IMR-90 (cell line): ENCODE data around the gene TXNDC15. TPM values are rescaled to one million over a fixed set of nuclear protein-coding genes. Genes with fewer than 3 reads are reported as not detected.
A peak's percentile ranks its signal among the peaks of the same experiment; 100 is the strongest.

Source experiments
- ATAC-seq: fragments of 200-7000 bp; cut with Tn5 transposase; 2 replicates; pipeline ENCODE4 v1.9.1; 2020; ENCODE audit warnings: low read depth, mild to moderate bottlenecking, moderate library complexity
- BruUV-seq: library from RNA; stranded (reverse); fragments of 400-500 nt; replicated peaks from 2 replicates; lab custom pipeline; 2021; lab: Mats Ljungman, UMichigan
- CTCF ChIA-PET: fragments of 300-600 bp; formaldehyde crosslinking; extraction: SDS; loops from one replicate; lab custom pipeline; 2021; ENCODE audit warnings: antibody characterized with exemption; lab: Yijun Ruan, JAX
- POLR2A ChIA-PET: fragments of 300-600 bp; sonication (Branson Sonifier 250); formaldehyde crosslinking; loops from one replicate; lab custom pipeline; 2022; ENCODE audit warnings: antibody characterized with exemption; ENCODE audit not compliant: unreplicated experiment; lab: Charles Lee
- DNase-seq: peaks from one replicate; pipeline ENCODE4 v3.0.0; 2013
- H2AFZ ChIP-seq: replicated peaks from 2 replicates; pipeline ENCODE3; 2013; ENCODE audit warnings: low read length, mild to moderate bottlenecking; ENCODE audit not compliant: poor library complexity
- H2AK5ac ChIP-seq: 2 replicates; pipeline ENCODE4 v1.6.1; 2013; ENCODE audit warnings: low read depth, low read length, inconsistent platforms
- H2AK9ac ChIP-seq: replicated peaks from 2 replicates; pipeline ENCODE3; 2013; ENCODE audit warnings: mild to moderate bottlenecking, low read depth, low read length, moderate library complexity; ENCODE audit not compliant: poor library complexity
- H2BK120ac ChIP-seq: 2 replicates; pipeline ENCODE4 v1.6.1; 2013; ENCODE audit warnings: low read depth, low read length, inconsistent platforms
- H2BK15ac ChIP-seq: 3 replicates; pipeline ENCODE4 v1.6.1; 2013; ENCODE audit warnings: low read depth, low read length, inconsistent platforms
- H2BK20ac ChIP-seq: 2 replicates; pipeline ENCODE4 v1.6.1; 2013; ENCODE audit warnings: low read depth, mild to moderate bottlenecking, inconsistent platforms, low read length, moderate library complexity
- H2BK5ac ChIP-seq: 2 replicates; pipeline ENCODE4 v1.6.1; 2013; ENCODE audit warnings: mild to moderate bottlenecking, low read depth, low read length, inconsistent platforms; ENCODE audit not compliant: poor library complexity, severe bottlenecking
- H3K14ac ChIP-seq: replicated peaks from 2 replicates; pipeline ENCODE4 v1.6.1; 2013; ENCODE audit warnings: low read depth, low read length, inconsistent platforms
- H3K18ac ChIP-seq: 2 replicates; pipeline ENCODE4 v1.6.1; 2013; ENCODE audit warnings: low read depth, low read length, control low read depth
- H3K23ac ChIP-seq: 2 replicates; pipeline ENCODE4 v1.6.1; 2013; ENCODE audit warnings: low read depth, low read length, inconsistent platforms
- H3K27ac ChIP-seq: 2 replicates; pipeline ENCODE4 v1.5.1; 2013; ENCODE audit warnings: mild to moderate bottlenecking, control low read depth, low read length; ENCODE audit not compliant: insufficient read depth
- H3K27me3 ChIP-seq: 2 replicates; pipeline ENCODE4 v1.6.1; 2013; ENCODE audit warnings: low read length; ENCODE audit not compliant: control insufficient read depth, insufficient read depth
- H3K36me3 ChIP-seq: 2 replicates; pipeline ENCODE4 v1.6.1; 2013; ENCODE audit warnings: low read length, mixed read lengths; ENCODE audit not compliant: control insufficient read depth, insufficient read depth
- H3K4ac ChIP-seq: 2 replicates; pipeline ENCODE4 v1.6.1; 2013; ENCODE audit warnings: low read depth, low read length, inconsistent platforms
- H3K4me1 ChIP-seq: 2 replicates; pipeline ENCODE4 v1.6.1; 2013; ENCODE audit warnings: low read length, mixed read lengths; ENCODE audit not compliant: control insufficient read depth, insufficient read depth
- H3K4me2 ChIP-seq: 2 replicates; pipeline ENCODE4 v1.6.1; 2013; ENCODE audit warnings: low read depth, mild to moderate bottlenecking, control low read depth, low read length, moderate library complexity
- H3K4me3 ChIP-seq: 2 replicates; pipeline ENCODE4 v1.5.1; 2013; ENCODE audit warnings: low read depth, mild to moderate bottlenecking, control low read depth, low read length, moderate library complexity; ENCODE audit not compliant: insufficient read depth
- H3K56ac ChIP-seq: 2 replicates; pipeline ENCODE4 v1.6.1; 2013; ENCODE audit warnings: low read length, inconsistent platforms; ENCODE audit not compliant: insufficient read depth; ENCODE audit errors: extremely low read depth
- H3K79me1 ChIP-seq, 2 experiments: 2 replicates each; pipeline ENCODE4 v1.6.1; 2013; ENCODE audit warnings: low read length in 2 of 2, inconsistent platforms in 1 of 2, low read depth in 1 of 2
- H3K9ac ChIP-seq: 2 replicates; pipeline ENCODE4 v1.6.1; 2013; ENCODE audit warnings: low read depth, low read length, control low read depth
- H3K9me1 ChIP-seq: 2 replicates; pipeline ENCODE4 v1.6.1; 2013; ENCODE audit warnings: low read length, inconsistent platforms; ENCODE audit not compliant: insufficient read depth
- H3K9me3 ChIP-seq: 2 replicates; pipeline ENCODE4 v1.6.1; 2013; ENCODE audit warnings: low read length; ENCODE audit not compliant: control insufficient read depth, insufficient read depth
- H4K20me1 ChIP-seq: 2 replicates; pipeline ENCODE4 v1.6.1; 2013; ENCODE audit warnings: low read length, inconsistent platforms; ENCODE audit not compliant: insufficient read depth
- H4K5ac ChIP-seq: 2 replicates; pipeline ENCODE4 v1.6.1; 2013; ENCODE audit warnings: mild to moderate bottlenecking, low read depth, low read length, control low read depth
- H4K8ac ChIP-seq, 2 experiments: 2 replicates each; pipeline ENCODE4 v1.6.1; 2013; ENCODE audit warnings: low read depth in 2 of 2, low read length in 2 of 2, control low read depth in 1 of 2, inconsistent platforms in 1 of 2
- H4K91ac ChIP-seq: 2 replicates; pipeline ENCODE4 v1.6.1; 2013; ENCODE audit warnings: low read depth, low read length, inconsistent platforms; ENCODE audit not compliant: insufficient read depth
- BHLHE40 ChIP-seq: fragments of 150-350 bp; IDR thresholded peaks from 2 replicates; pipeline ENCODE4 v1.6.1; 2016; ENCODE audit warnings: mild to moderate bottlenecking, low read depth, low read length
- CTCF ChIP-seq: conservative IDR thresholded peaks from 2 replicates; pipeline ENCODE4 v1.5.1; 2012; ENCODE audit warnings: mild to moderate bottlenecking, low read depth, low read length, improper control_type of control experiment
- ELK1 ChIP-seq: fragments of 150-350 bp; IDR thresholded peaks from 2 replicates; pipeline ENCODE4 v1.6.1; 2016; ENCODE audit warnings: low read depth, mild to moderate bottlenecking, low read length, moderate library complexity, borderline replicate concordance
- MAFK ChIP-seq: IDR thresholded peaks from 2 replicates; pipeline ENCODE4 v1.6.1; 2012; ENCODE audit warnings: low read depth, low read length, improper control_type of control experiment
- MAZ ChIP-seq: IDR thresholded peaks from 2 replicates; pipeline ENCODE4 v1.6.1; 2012; ENCODE audit warnings: low read depth, mild to moderate bottlenecking, low read length, improper control_type of control experiment, moderate library complexity, borderline replicate concordance
- MXI1 ChIP-seq: IDR thresholded peaks from 2 replicates; pipeline ENCODE4 v1.6.1; 2012; ENCODE audit warnings: low read depth, mild to moderate bottlenecking, low read length, moderate library complexity, borderline replicate concordance
- NFE2L2 ChIP-seq: fragments of 150-350 bp; IDR thresholded peaks from 2 replicates; pipeline ENCODE4 v1.6.1; 2016; ENCODE audit warnings: low read depth, mild to moderate bottlenecking, low read length
- POLR2A ChIP-seq: IDR thresholded peaks from 2 replicates; pipeline ENCODE4 v1.6.1; 2012; ENCODE audit warnings: mild to moderate bottlenecking, low read depth, low read length
- RAD21 ChIP-seq: IDR thresholded peaks from 2 replicates; pipeline ENCODE4 v1.6.1; 2012; ENCODE audit warnings: low read length, improper control_type of control experiment
- RCOR1 ChIP-seq: IDR thresholded peaks from 2 replicates; pipeline ENCODE4 v1.6.1; 2012; ENCODE audit warnings: mild to moderate bottlenecking, low read length, improper control_type of control experiment; ENCODE audit not compliant: insufficient replicate concordance
- SMC3 ChIP-seq: fragments of 150-350 bp; IDR thresholded peaks from 2 replicates; pipeline ENCODE4 v1.6.1; 2016; ENCODE audit warnings: low read depth, mild to moderate bottlenecking, antibody characterized with exemption, low read length, moderate library complexity
- WGBS, 2 experiments: methylation state at CpG; one replicate each; pipeline versions ENCODE4 v1.1.5 to v1.1.7; 2013; ENCODE audit warnings: missing lambda C conversion rate in 2 of 2; ENCODE audit not compliant: insufficient read length in 1 of 2; ENCODE audit errors: extremely low coverage in 2 of 2; 5-methylcytosine and 5-hydroxymethylcytosine counted together
- dilution Hi-C: fragments of 300-500 bp; cut with HindIII; formaldehyde crosslinking; loops from one replicate; pipeline ENCODE4 v1.14.3; 2018; ENCODE audit warnings: low sequenced_read_pairs; ENCODE audit not compliant: unreplicated experiment
- in situ Hi-C: fragments of 300-500 bp; cut with MboI; formaldehyde crosslinking; loops from 3 replicates; pipeline ENCODE4 v1.14.3; 2019; ENCODE audit warnings: low sequenced_read_pairs, inconsistent platforms, mixed read lengths
- intact Hi-C: fragments of 100-400 bp; cut with micrococcal nuclease; formaldehyde crosslinking; loops from 2 replicates; pipeline ENCODE4 v1.10.0; 2022
- polyA plus RNA-seq, 3 experiments: library from polyadenylated mRNA; depleted of rRNA; stranded (reverse); fragments of >200 nt; gene quantifications; 2 replicates each; pipeline ENCODE4 v1.2.3, GENCODE V29; 2012; ENCODE audit warnings: low replicate concordance in 1 of 3
- total RNA-seq: library from RNA; depleted of rRNA; stranded (reverse); fragments of >200 nt; gene quantifications from 2 replicates; pipeline ENCODE4 v1.2.3, GENCODE V29; 2012
- TF ChIP-seq, protein P1 (sequence below): fragments of 150-350 bp; IDR thresholded peaks from 2 replicates; pipeline ENCODE4 v1.6.1; 2017; ENCODE audit warnings: mild to moderate bottlenecking, antibody characterized with exemption, low read length, low read depth

TXNDC15 gene
- total and polyA plus RNA-seq, 2 of the 4 experiments (the other 2 are of a cell fraction), result 87.0 to 125 TPM

DNA sequence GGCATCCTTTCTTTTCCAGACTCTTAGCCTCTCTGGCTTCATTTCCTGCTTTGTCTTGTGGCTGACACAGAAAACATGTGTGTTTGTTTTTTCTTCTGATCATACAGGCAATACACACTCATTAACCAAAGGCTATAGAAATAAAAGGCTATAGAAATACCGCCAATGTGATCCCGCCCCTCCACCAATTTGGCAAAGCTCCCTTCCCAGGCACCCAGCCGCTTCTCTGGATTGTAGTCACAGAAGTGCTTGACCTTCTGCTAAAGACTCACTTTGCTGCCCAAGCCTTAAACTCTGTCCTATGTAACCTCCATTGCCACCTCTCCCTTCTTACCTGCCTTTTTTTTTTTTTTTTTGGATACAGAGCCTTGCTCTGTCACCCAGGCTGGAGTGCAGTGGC, 5.3 kb downstream of the TXNDC15 start:
- Histone ChIP-seq H2BK15ac (no peak overlapping the region), H3K4me1 (peaks cover 3% of the 10 kb centered on the region; the same call in 1 of the 2 replicates), H2AK5ac (no peak overlapping the region), H3K9me3 (no peaks in the 10 kb centered on the region), H3K4me3 (no peak overlapping the region), H3K27ac (no peak overlapping the region), H3K23ac (no peak overlapping the region), H2AFZ (no peak overlapping the region), H4K91ac (no peak overlapping the region), H3K18ac (no peak overlapping the region), H4K5ac (no peak overlapping the region), H3K79me1 (peaks cover 20 to 49% of the 10 kb centered on the region in 2 experiments), H3K27me3 (no peaks in the 10 kb centered on the region), H4K20me1 (peaks cover 12% of the 10 kb centered on the region; the same call in 1 of the 2 replicates), H4K8ac (no peak overlapping the region), H3K14ac (no peak overlapping the region), H3K4me2 (no peak overlapping the region), H3K36me3 (peaks cover 3% of the 10 kb centered on the region), H3K4ac (no peak overlapping the region), H2BK120ac (no peak overlapping the region), H2BK20ac (no peak overlapping the region), H2AK9ac (peak overlapping the region; percentile 55), H3K9me1 (peaks cover 12% of the 10 kb centered on the region; the same call in 1 of the 2 replicates), H2BK5ac (no peak overlapping the region), H3K56ac (no peak overlapping the region), H3K9ac (no peak overlapping the region)
- dilution Hi-C loops, result no loop called here
- BruUV-seq, result no TSS peak
- no peak for DNase-seq
- intact Hi-C loops, result no loop called here
- in situ Hi-C loops, result no loop called here
- POLR2A ChIA-PET, result no interaction called here
- TF ChIP-seq RAD21 (no peak), POLR2A (no peak), NFE2L2 (no peak), MAZ (no peak), SMC3 (no peak), RCOR1 (no peak), BHLHE40 (no peak), CTCF (no peak), MXI1 (no peak), ELK1 (no peak), MAFK (no peak)
- TF ChIP-seq, protein P1, sequence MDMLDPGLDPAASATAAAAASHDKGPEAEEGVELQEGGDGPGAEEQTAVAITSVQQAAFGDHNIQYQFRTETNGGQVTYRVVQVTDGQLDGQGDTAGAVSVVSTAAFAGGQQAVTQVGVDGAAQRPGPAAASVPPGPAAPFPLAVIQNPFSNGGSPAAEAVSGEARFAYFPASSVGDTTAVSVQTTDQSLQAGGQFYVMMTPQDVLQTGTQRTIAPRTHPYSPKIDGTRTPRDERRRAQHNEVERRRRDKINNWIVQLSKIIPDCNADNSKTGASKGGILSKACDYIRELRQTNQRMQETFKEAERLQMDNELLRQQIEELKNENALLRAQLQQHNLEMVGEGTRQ, result no peak
- CTCF ChIA-PET, result no interaction called here
- ATAC-seq, result no peak
- 71% methylated on average over 3 of the region's 3 CpGs; no CpG with 5 or more reads in 1 of the 2 experiments for WGBS, 2 experiments
